ENCODE measurements around the gene URI1. TPM values are rescaled to one million over a fixed set of nuclear protein-coding genes. Genes with fewer than 3 reads are reported as not detected.

The URI1 gene
- total RNA-seq, 1 donor from 2014 or later: 46.0 TPM

DNA sequence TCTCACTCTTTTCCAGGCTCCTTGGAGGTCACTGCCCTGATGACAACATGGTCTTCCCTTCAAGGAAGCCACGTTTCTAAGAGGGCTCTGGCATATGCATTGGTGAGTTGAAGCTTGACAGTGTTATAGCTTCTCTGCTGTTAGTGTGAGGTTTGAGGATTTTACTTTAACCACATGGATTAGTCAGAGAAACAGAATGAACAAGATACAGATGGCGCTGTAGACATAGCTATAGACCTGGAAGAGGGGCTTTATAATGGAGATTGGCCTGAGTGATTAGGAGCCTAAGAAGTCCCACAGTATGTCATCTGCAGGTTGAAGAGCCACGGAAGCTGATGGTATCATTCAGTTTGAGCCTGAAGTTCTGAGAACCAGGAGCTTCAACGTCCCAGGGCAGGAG is 18.4 kb upstream of the URI1 start:
- Histone ChIP-seq H3K27me3 (ENCODE audit: low read depth) (no peaks in the 10 kb centered on the region), H3K36me3 (no peaks in the 10 kb centered on the region), H3K4me1 (no peaks in the 10 kb centered on the region), H3K9me3 (no peaks in the 10 kb centered on the region), H3K4me3 (no peak overlapping the region), H3K27ac (no peak overlapping the region)
- intact Hi-C loops (cut with DNase I): no loop called here
- no peak for DNase-seq
- TF ChIP-seq, protein P1, sequence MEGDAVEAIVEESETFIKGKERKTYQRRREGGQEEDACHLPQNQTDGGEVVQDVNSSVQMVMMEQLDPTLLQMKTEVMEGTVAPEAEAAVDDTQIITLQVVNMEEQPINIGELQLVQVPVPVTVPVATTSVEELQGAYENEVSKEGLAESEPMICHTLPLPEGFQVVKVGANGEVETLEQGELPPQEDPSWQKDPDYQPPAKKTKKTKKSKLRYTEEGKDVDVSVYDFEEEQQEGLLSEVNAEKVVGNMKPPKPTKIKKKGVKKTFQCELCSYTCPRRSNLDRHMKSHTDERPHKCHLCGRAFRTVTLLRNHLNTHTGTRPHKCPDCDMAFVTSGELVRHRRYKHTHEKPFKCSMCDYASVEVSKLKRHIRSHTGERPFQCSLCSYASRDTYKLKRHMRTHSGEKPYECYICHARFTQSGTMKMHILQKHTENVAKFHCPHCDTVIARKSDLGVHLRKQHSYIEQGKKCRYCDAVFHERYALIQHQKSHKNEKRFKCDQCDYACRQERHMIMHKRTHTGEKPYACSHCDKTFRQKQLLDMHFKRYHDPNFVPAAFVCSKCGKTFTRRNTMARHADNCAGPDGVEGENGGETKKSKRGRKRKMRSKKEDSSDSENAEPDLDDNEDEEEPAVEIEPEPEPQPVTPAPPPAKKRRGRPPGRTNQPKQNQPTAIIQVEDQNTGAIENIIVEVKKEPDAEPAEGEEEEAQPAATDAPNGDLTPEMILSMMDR (IDR thresholded peaks at IDR 0.05): no peak
- no peak for ATAC-seq

DNA sequence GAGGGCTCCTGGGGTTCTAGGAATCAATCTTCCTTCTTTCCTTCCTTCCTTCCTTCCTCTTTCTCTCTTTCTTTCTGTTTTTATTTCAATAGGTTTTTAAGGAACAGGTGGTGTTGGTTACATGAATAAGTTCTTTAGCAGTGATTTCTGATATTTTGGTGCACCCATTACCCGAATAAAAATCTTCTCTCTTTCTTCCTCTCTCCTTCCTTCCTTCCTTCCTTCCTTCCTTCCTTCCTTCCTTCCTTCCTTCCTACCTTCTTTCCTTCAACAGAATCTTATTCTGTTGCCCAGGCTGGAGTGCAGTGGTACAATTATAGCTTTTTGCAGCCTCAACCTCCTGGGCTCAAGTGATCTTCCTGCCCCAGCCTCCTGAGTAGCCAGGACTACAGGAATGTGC is 16.0 kb upstream of the URI1 start:
- intact Hi-C loops (cut with DNase I): no loop called here
- Histone ChIP-seq H3K4me1 (no peaks in the 10 kb centered on the region), H3K9me3 (no peaks in the 10 kb centered on the region), H3K36me3 (no peaks in the 10 kb centered on the region), H3K27ac (no peak overlapping the region), H3K4me3 (no peak overlapping the region), H3K27me3 (ENCODE audit: low read depth) (no peaks in the 10 kb centered on the region)
- DNase-seq (no peak), ATAC-seq (no peak)
- TF ChIP-seq, protein P1 (IDR thresholded peaks at IDR 0.05): no peak

DNA sequence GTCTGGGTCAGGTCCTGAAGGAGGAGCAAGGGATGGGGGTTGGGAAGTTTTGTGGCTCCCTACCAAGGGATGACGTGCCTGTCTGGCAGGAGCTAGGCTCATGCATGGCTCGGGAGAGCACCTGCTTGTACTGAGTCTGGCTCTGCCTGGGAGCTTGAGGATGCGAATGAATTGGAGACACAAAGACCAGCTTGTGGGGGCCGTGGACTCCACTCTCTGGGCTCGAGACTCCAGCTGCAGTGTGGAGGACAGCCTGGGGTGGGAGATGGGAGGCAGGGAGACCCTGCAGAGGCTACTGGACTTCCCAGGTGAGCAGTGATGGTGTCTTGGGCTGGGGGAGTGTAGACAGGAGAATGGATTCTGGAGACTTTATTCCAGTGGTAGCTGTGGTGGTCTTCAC is 15.2 kb upstream of the URI1 start:
- H3K4me3 ChIP-seq: no peak overlapping the region
- H3K9me3 ChIP-seq: no peaks in the 10 kb centered on the region
- H3K27me3 ChIP-seq (ENCODE audit: low read depth): no peaks in the 10 kb centered on the region
- H3K36me3 ChIP-seq: no peaks in the 10 kb centered on the region
- intact Hi-C loops (cut with DNase I): no loop called here
- no peak overlapping the region for H3K27ac ChIP-seq
- TF ChIP-seq, protein P1 (IDR thresholded peaks at IDR 0.05): no peak
- H3K4me1 ChIP-seq: no peaks in the 10 kb centered on the region
- DNase-seq (no peak), ATAC-seq (no peak)

DNA sequence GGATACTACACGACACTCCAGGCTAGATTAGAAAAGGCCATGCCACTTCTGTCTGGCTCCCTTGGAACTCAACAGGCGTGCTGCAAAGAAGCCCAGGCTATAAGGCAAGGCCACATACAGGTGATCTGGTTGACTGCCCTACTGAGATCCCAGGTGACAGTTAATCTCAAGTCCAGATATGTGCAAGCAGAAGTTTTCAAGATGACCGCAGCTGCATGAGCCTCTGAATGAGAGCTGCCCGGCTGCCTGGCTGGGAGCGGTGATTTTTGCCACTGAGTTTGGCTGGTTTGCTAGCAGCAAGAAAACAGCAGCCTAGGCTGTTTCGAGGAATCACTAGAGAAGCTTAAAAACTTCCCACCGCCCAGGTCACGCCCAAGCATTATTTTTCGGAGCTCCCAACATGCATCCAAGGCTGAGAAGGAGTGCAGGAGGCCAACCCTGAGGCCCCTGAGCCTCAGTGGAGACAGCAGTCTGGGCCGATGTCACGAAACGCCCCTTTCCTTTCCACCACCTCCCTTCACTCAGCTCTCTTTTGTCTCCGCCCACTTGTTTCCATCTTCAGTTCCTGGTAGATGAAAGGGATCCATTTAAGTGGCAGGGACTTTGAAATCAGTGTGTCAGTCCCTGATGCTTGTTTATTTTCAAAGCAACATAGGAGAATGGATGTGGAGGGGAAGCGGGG is 14.0 kb upstream of the URI1 start:
- H3K36me3 ChIP-seq: no peaks in the 10 kb centered on the region
- no peaks in the 10 kb centered on the region for H3K4me1 ChIP-seq
- H3K27me3 ChIP-seq (ENCODE audit: low read depth): no peaks in the 10 kb centered on the region
- no peak for DNase-seq
- no peak for ATAC-seq
- no peaks in the 10 kb centered on the region for H3K9me3 ChIP-seq
- intact Hi-C loops (cut with DNase I): no loop called here
- H3K27ac ChIP-seq: no peak overlapping the region
- H3K4me3 ChIP-seq: no peak overlapping the region
- TF ChIP-seq, protein P1 (IDR thresholded peaks at IDR 0.05): no peak

DNA sequence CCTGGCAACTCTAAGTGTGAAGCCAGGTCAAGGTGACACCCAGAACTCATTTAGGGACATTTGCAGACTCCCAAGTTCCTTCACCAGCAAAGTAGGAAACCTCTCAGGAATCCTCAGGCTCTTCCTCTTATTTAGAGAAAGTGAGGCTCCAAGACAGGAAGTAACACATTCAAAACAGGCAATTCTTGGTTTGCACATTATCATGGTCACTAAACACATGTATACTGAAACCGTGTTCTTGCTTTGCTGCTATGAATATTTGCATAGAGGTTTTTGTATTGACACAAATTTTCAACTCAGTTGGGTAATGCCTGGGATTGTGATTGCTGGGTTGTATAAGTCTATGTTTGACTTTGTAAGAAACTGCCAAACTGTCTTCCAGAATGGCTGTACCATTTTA is 13.2 kb upstream of the URI1 start:
- intact Hi-C loops (cut with DNase I): no loop called here
- no peak for ATAC-seq
- TF ChIP-seq, protein P1 (IDR thresholded peaks at IDR 0.05): no peak
- DNase-seq: no peak
- H3K36me3 ChIP-seq: no peaks in the 10 kb centered on the region
- H3K4me3 ChIP-seq: no peak overlapping the region
- H3K27ac ChIP-seq: no peak overlapping the region
- no peaks in the 10 kb centered on the region for H3K9me3 ChIP-seq
- no peaks in the 10 kb centered on the region for H3K4me1 ChIP-seq
- no peaks in the 10 kb centered on the region for H3K27me3 ChIP-seq (ENCODE audit: low read depth)
